Stimulated activated CD8-positive, alpha-beta memory T cell treated with anti-CD3 and anti-CD28 coated beads, Interleukin-4, amount 100 ng/mL, for 1 hour (primary cell): Measurements from ENCODE around the gene POLG.
"Not testable (repeated sequence)": the region's sequence is repeated elsewhere in the genome, so short reads cannot be mapped to it uniquely, and the experiment has no call there.

Experiments
- DNase-seq, 2 donors: peaks; one replicate each; pipeline ENCODE4 v3.0.0-alpha.2; 2020; ENCODE audit warnings: low read depth in 2 of 2, low spot score in 1 of 2

Gene POLG

DNA sequence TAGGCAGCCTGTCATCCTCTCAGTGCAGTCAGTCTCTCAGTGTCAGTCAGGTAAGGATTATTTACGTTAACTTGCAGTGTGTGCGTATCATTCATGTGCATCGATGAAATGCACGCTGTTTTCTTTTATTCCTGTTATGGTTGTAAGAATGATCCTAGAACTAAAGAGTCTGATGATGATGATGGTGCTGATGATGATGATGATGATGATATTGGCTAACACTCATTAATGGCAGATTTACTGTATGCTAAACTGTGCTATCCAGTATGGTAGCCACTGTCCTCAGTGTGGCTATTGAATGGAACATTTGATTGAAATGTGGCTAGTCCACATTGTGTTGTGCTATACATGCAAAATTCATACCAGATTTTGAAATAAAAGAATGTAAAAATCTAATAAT, 51.4 kb downstream of the POLG start:
- DNase-seq, result no peak

- DNase-seq, result no peak
Measured at GRCh38 chr15:89282631-89283030, 52.0 kb downstream of the POLG start.

DNA sequence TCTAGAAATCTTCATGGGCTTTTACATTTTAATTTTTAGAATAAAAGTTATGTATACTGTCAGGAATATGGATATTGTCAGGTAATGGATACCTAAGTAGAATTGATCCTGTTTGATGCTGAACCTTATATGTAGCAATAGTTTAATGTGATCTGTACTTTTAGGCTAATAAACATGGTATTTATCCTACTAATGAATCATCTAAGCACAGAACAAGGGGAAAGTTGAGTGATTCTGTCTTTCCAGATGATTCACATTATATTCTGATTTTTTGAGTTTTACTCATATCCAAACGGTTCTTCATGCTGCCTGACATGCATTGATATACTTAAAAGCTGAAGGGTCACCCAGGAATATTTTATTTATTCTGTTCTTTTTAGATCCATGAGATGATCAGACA, 56.3 kb downstream of the POLG start:
- DNase-seq, result no peak

GRCh38 chr15:89277281-89277680, 57.3 kb downstream of the POLG start:
- not testable (repeated sequence) for DNase-seq
